ENCODE results near the gene MYCT1. TPM values are rescaled to one million over a fixed set of nuclear protein-coding genes. Genes with fewer than 3 reads are reported as not detected.

Gene MYCT1
- total RNA-seq, 1 experiment from 2014 or later: not detected

- ChIA-PET POLR2A (no interaction called here), CTCF (no interaction called here), RAD21 (ENCODE audit: low non-redundant PET in 1 of 2, low total read pairs in 2 of 2, uncharacterized antibody in 2 of 2, unreplicated experiment in 2 of 2) (no interaction called here)
- intact Hi-C loops (cut with micrococcal nuclease): no loop called here
- H3K9ac ChIP-seq (ENCODE audit: low read length): no peak overlapping the region
- H4K20me1 ChIP-seq (ENCODE audit: insufficient read depth): no peaks in the 10 kb centered on the region
- ATAC-seq: no peak
- no peaks in the 10 kb centered on the region for H3K4me1 ChIP-seq (ENCODE audit: control insufficient read depth in 1 of 2, insufficient read depth in 2 of 2, low read length in 2 of 2)
- BruUV-seq (replicated peaks): no TSS peak
- no peak overlapping the region for H2AFZ ChIP-seq (ENCODE audit: low read depth, low read length, poor library complexity, severe bottlenecking)
- H3K9me3 ChIP-seq (ENCODE audit: control insufficient read depth in 1 of 2, insufficient read depth in 1 of 2, low read depth in 1 of 2, low read length in 2 of 2): no peaks in the 10 kb centered on the region
- no peak overlapping the region for H3K4me2 ChIP-seq (ENCODE audit: low read length)
- H3K9me2 ChIP-seq (ENCODE audit: insufficient read depth): no peaks in the 10 kb centered on the region
- H3K27ac ChIP-seq (ENCODE audit: low read depth, low read length): no peak overlapping the region
- TF ChIP-seq YY1 (IDR thresholded peaks at IDR 0.05; ENCODE audit: extremely low read depth, insufficient replicate concordance, low read depth, low read length): no peak
- TF ChIP-seq TCF7L2 (IDR thresholded peaks at IDR 0.05; ENCODE audit: borderline replicate concordance, extremely low read depth, insufficient read depth, insufficient read length): no peak
- TF ChIP-seq, protein P1, sequence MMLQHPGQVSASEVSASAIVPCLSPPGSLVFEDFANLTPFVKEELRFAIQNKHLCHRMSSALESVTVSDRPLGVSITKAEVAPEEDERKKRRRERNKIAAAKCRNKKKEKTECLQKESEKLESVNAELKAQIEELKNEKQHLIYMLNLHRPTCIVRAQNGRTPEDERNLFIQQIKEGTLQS (IDR thresholded peaks at IDR 0.05): no peak
- H3K36me3 ChIP-seq (ENCODE audit: control insufficient read depth in 1 of 2, insufficient read depth in 2 of 2, low read length in 2 of 2): no peaks in the 10 kb centered on the region
- no peaks in the 10 kb centered on the region for H3K79me2 ChIP-seq (ENCODE audit: insufficient read depth, low read length)
- no peak overlapping the region for H3K4me3 ChIP-seq (replicated peaks in 1 of 2; ENCODE audit: low read depth in 1 of 2, low read length in 2 of 2)
- no peak for DNase-seq (ENCODE audit: low read depth, low spot score)
- H3K27me3 ChIP-seq (ENCODE audit: insufficient read depth, low read length): no peaks in the 10 kb centered on the region
Observed at GRCh38 chr6:152648105-152648504, 49.6 kb upstream of the MYCT1 start.

DNA sequence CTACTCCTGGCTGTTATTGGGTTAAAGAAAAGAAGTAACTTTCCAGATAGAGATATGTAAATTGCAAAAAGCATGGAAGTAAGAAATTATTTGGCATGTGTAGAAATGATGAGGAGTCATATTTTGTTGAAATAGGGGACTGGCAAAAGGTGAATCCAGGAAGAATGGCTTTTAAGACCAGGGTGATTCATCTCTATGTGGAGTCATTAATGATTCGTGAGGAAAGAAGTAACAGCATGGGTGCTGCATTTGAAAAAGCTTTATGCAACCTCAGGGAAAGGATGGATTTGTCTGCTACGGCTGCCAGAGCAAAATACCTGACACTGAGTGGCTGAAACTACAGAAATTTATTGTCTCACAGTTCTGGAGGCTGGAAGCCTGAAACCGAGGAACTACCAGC is 45.7 kb upstream of the MYCT1 start:
- no peaks in the 10 kb centered on the region for H3K79me2 ChIP-seq (ENCODE audit: insufficient read depth, low read length)
- no peak for DNase-seq (ENCODE audit: low read depth, low spot score)
- RAD21 ChIA-PET (ENCODE audit: low non-redundant PET in 1 of 2, low total read pairs in 2 of 2, uncharacterized antibody in 2 of 2, unreplicated experiment in 2 of 2): no interaction called here
- intact Hi-C loops (cut with micrococcal nuclease): no loop called here
- H3K4me2 ChIP-seq (ENCODE audit: low read length): no peak overlapping the region
- no peaks in the 10 kb centered on the region for H3K4me1 ChIP-seq (ENCODE audit: control insufficient read depth in 1 of 2, insufficient read depth in 2 of 2, low read length in 2 of 2)
- no peak overlapping the region for H3K27ac ChIP-seq (ENCODE audit: low read depth, low read length)
- H3K9me2 ChIP-seq (ENCODE audit: insufficient read depth): no peaks in the 10 kb centered on the region
- no peaks in the 10 kb centered on the region for H4K20me1 ChIP-seq (ENCODE audit: insufficient read depth)
- no TSS peak for BruUV-seq (replicated peaks)
- CTCF ChIA-PET: no interaction called here
- H3K9me3 ChIP-seq (ENCODE audit: control insufficient read depth in 1 of 2, insufficient read depth in 1 of 2, low read depth in 1 of 2, low read length in 2 of 2): no peaks in the 10 kb centered on the region
- no peaks in the 10 kb centered on the region for H3K27me3 ChIP-seq (ENCODE audit: insufficient read depth, low read length)
- no peak overlapping the region for H2AFZ ChIP-seq (ENCODE audit: low read depth, low read length, poor library complexity, severe bottlenecking)
- no peak for TF ChIP-seq EGR1 (IDR thresholded peaks at IDR 0.05; ENCODE audit: low read depth)
- H3K9ac ChIP-seq (ENCODE audit: low read length): no peak overlapping the region
- POLR2A ChIA-PET: no interaction called here
- H3K36me3 ChIP-seq (ENCODE audit: control insufficient read depth in 1 of 2, insufficient read depth in 2 of 2, low read length in 2 of 2): no peaks in the 10 kb centered on the region
- no peak for ATAC-seq
- no peak overlapping the region for H3K4me3 ChIP-seq (replicated peaks in 1 of 2; ENCODE audit: low read depth in 1 of 2, low read length in 2 of 2)

Data from HCT116 (cell line).